B cell (primary cell): Measurements from ENCODE around the gene IKZF2.

Experiments used
- EZH2 ChIP-seq: IDR thresholded peaks from 2 replicates; pipeline ENCODE4 v1.6.1; 2012; ENCODE audit warnings: borderline replicate concordance, low read depth, mild to moderate bottlenecking, moderate library complexity, low read length; ENCODE audit not compliant: insufficient read depth, poor library complexity, severe bottlenecking
- TF ChIP-seq, protein P1 (sequence below): fragments of 200-600 bp; IDR thresholded peaks from one replicate; pipeline ENCODE4 v1.8.0; 2022; ENCODE audit warnings: antibody characterized with exemption, mild to moderate bottlenecking

DNA sequence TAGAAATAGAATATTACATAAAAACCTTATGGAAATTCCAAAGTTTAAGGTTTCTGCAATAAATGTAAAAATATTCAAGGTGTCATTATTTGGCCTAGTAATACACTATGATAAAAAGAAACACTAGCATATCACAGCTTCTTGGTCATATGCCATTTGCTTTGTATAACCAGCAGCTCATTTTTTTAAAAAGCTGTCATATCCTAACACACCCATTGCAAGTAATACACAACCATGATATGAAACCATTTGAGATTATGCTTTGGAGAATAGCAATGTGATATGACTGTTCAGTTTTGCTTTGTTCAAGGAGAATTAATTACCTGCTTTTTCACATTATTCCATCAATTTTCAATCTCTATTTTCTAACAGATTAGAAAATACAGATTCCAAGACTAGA, 149.0 kb downstream of the IKZF2 start:
- no peak for TF ChIP-seq EZH2
- TF ChIP-seq, protein P1, sequence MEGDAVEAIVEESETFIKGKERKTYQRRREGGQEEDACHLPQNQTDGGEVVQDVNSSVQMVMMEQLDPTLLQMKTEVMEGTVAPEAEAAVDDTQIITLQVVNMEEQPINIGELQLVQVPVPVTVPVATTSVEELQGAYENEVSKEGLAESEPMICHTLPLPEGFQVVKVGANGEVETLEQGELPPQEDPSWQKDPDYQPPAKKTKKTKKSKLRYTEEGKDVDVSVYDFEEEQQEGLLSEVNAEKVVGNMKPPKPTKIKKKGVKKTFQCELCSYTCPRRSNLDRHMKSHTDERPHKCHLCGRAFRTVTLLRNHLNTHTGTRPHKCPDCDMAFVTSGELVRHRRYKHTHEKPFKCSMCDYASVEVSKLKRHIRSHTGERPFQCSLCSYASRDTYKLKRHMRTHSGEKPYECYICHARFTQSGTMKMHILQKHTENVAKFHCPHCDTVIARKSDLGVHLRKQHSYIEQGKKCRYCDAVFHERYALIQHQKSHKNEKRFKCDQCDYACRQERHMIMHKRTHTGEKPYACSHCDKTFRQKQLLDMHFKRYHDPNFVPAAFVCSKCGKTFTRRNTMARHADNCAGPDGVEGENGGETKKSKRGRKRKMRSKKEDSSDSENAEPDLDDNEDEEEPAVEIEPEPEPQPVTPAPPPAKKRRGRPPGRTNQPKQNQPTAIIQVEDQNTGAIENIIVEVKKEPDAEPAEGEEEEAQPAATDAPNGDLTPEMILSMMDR = no peak
